Hepatocyte (in vitro differentiated cells): ENCODE data around the gene TUBB1. TPM values are rescaled to one million over a fixed set of nuclear protein-coding genes. Genes with fewer than 3 reads are reported as not detected.

Source experiments
- DNase-seq: peaks from one replicate; pipeline ENCODE4 v3.0.0-alpha.2; 2016; ENCODE audit warnings: low spot score
- H2AFZ ChIP-seq: fragments of 200-600 bp; sonication (generic); 2 replicates; pipeline ENCODE4 v1.6.0; 2016; ENCODE audit warnings: antibody characterized with exemption, mild to moderate bottlenecking
- H3K27ac ChIP-seq: fragments of 200-600 bp; sonication (generic); 2 replicates; pipeline ENCODE4 v1.5.1; 2016; ENCODE audit warnings: mild to moderate bottlenecking
- H3K27me3 ChIP-seq: fragments of 200-600 bp; sonication (generic); 2 replicates; pipeline ENCODE4 v1.6.1; 2016
- H3K36me3 ChIP-seq: fragments of 200-600 bp; sonication (generic); replicated peaks from 2 replicates; pipeline ENCODE4 v1.5.1; 2016; ENCODE audit warnings: low read depth; ENCODE audit not compliant: insufficient read depth
- H3K4me1 ChIP-seq: fragments of 200-600 bp; sonication (generic); 2 replicates; pipeline ENCODE4 v1.5.1; 2016; ENCODE audit warnings: mild to moderate bottlenecking, moderate library complexity; ENCODE audit not compliant: insufficient read depth
- H3K4me2 ChIP-seq: fragments of 200-600 bp; sonication (generic); 2 replicates; pipeline ENCODE4 v1.6.0; 2016
- H3K4me3 ChIP-seq: fragments of 200-600 bp; sonication (generic); 2 replicates; pipeline ENCODE4 v1.5.1; 2016; ENCODE audit warnings: mild to moderate bottlenecking
- H3K79me2 ChIP-seq: fragments of 200-600 bp; sonication (generic); 2 replicates; pipeline ENCODE4 v1.6.0; 2017; ENCODE audit warnings: mild to moderate bottlenecking
- H3K9me2 ChIP-seq: fragments of 200-600 bp; sonication (generic); replicated peaks from 2 replicates; pipeline ENCODE4 v1.6.0; 2017; ENCODE audit warnings: mild to moderate bottlenecking; ENCODE audit not compliant: insufficient read depth
- H3K9me3 ChIP-seq: fragments of 200-600 bp; sonication (generic); 2 replicates; pipeline ENCODE4 v1.5.1; 2016; ENCODE audit warnings: low read depth, mild to moderate bottlenecking
- H4K20me1 ChIP-seq: fragments of 200-600 bp; sonication (generic); 2 replicates; pipeline ENCODE4 v1.6.0; 2016; ENCODE audit warnings: mild to moderate bottlenecking; ENCODE audit not compliant: insufficient read depth, poor library complexity, severe bottlenecking
- CTCF ChIP-seq: fragments of 200-600 bp; sonication (generic); IDR thresholded peaks from 2 replicates; pipeline ENCODE4 v1.5.1; 2016; ENCODE audit warnings: antibody characterized with exemption, mild to moderate bottlenecking; ENCODE audit not compliant: poor library complexity
- EZH2 ChIP-seq: fragments of 200-600 bp; sonication (generic); IDR thresholded peaks from 2 replicates; pipeline ENCODE4 v1.6.1; 2016; ENCODE audit warnings: antibody characterized with exemption, mild to moderate bottlenecking, borderline replicate concordance
- EZH2phosphoT487 ChIP-seq: fragments of 200-600 bp; sonication (generic); IDR thresholded peaks from one replicate; pipeline ENCODE4 v1.6.1; 2018; ENCODE audit warnings: antibody characterized with exemption, mild to moderate bottlenecking, low read depth, moderate library complexity; ENCODE audit not compliant: unreplicated experiment, severe bottlenecking
- WGBS: methylation state at CpG from one replicate; pipeline ENCODE4 v1.1.6; 2016; ENCODE audit warnings: low lambda C conversion rate; ENCODE audit errors: missing lambda C conversion rate; 5-methylcytosine and 5-hydroxymethylcytosine counted together
- polyA plus RNA-seq: library from polyadenylated mRNA; unstranded; fragments of >200 nt; fragmentation: Nextera tagmentation; extraction: Ambion mirVana; gene quantifications from 2 replicates; pipeline ENCODE4 v1.2.1, GENCODE V29; 2016
- total RNA-seq: library from RNA; depleted of rRNA; stranded (reverse); fragments of >200 nt; gene quantifications from 2 replicates; pipeline ENCODE4 v1.2.3, GENCODE V29; 2014

The TUBB1 gene
- total and polyA plus RNA-seq, 2 experiments from 2014 or later = 0.05 to 0.10 TPM

DNA sequence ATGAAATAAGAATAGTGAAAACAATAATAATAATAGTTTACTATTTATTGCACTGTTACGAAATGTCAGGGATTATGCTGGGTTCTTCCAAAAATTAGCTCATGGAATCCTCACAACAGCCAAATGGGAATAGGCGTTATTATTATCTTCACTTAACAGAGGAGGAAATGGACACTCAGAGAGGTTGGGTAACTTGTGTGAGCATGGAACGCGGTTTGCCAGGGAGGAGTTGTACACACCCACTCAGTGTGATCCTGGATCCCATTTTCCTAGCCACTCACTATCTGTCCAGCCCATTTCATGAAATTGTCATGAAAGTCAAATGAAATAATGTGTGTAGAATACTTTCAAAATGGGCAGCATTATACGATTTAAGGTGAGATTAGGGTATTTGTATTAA is 33.6 kb upstream of the TUBB1 start:
- DNase-seq = no peak

GRCh38 chr20:58986286-58986967 is 32.8 kb upstream of the TUBB1 start:
- DNase-seq = no peak
- WGBS = 79% methylated on average over 9 of the region's 9 CpGs
- Histone ChIP-seq H3K9me2 (no peaks in the 10 kb centered on the region), H2AFZ (no peak overlapping the region), H4K20me1 (peaks cover 15% of the 10 kb centered on the region), H3K27ac (no peak overlapping the region), H3K4me1 (peaks cover 18% of the 10 kb centered on the region), H3K36me3 (peaks cover 6% of the 10 kb centered on the region), H3K4me3 (no peak overlapping the region), H3K79me2 (peaks cover 56% of the 10 kb centered on the region), H3K27me3 (no peaks in the 10 kb centered on the region), H3K9me3 (no peaks in the 10 kb centered on the region), H3K4me2 (no peak overlapping the region)
- no peak for TF ChIP-seq EZH2phosphoT487
- no peak for TF ChIP-seq CTCF
- TF ChIP-seq EZH2 = no peak

More for the DNA sequence above, 33.6 kb upstream of the TUBB1 start:
- Histone ChIP-seq H3K9me2 (no peaks in the 10 kb centered on the region), H3K9me3 (no peaks in the 10 kb centered on the region), H3K27ac (no peak overlapping the region), H3K79me2 (peaks cover 57% of the 10 kb centered on the region), H3K27me3 (no peaks in the 10 kb centered on the region), H3K4me1 (peaks cover 19% of the 10 kb centered on the region), H2AFZ (no peak overlapping the region), H3K36me3 (peaks cover 6% of the 10 kb centered on the region), H4K20me1 (peaks cover 15% of the 10 kb centered on the region), H3K4me2 (no peak overlapping the region), H3K4me3 (no peak overlapping the region)
- 95% methylated on average over 5 of the region's 5 CpGs for WGBS
- TF ChIP-seq EZH2phosphoT487 = no peak
- no peak for TF ChIP-seq CTCF
- TF ChIP-seq EZH2 = no peak

- no peak overlapping the region for H3K27ac ChIP-seq
- no peak overlapping the region for H3K4me3 ChIP-seq
- TF ChIP-seq EZH2 (no peak), EZH2phosphoT487 (no peak), CTCF (no peak)
- H2AFZ ChIP-seq = no peak overlapping the region
- 83% methylated on average over 8 of the region's 8 CpGs for WGBS
- no peaks in the 10 kb centered on the region for H3K9me2 ChIP-seq
- no peaks in the 10 kb centered on the region for H3K9me3 ChIP-seq
- peaks cover 14% of the 10 kb centered on the region for H3K4me1 ChIP-seq
- H3K27me3 ChIP-seq = no peaks in the 10 kb centered on the region
- peaks cover 15% of the 10 kb centered on the region for H4K20me1 ChIP-seq
- no peak for DNase-seq
- H3K36me3 ChIP-seq = peaks cover 6% of the 10 kb centered on the region
- no peak overlapping the region for H3K4me2 ChIP-seq
- peaks cover 50% of the 10 kb centered on the region for H3K79me2 ChIP-seq
Measured at GRCh38 chr20:58986968-58987517, 32.2 kb upstream of the TUBB1 start.
